Measurements from ENCODE around the gene YPEL4. TPM values are rescaled to one million over a fixed set of nuclear protein-coding genes. Genes with fewer than 3 reads are reported as not detected.

YPEL4 gene
- total RNA-seq, 4 donors from 2014 or later = 0.56 to 0.95 TPM; not detected in 2

DNA sequence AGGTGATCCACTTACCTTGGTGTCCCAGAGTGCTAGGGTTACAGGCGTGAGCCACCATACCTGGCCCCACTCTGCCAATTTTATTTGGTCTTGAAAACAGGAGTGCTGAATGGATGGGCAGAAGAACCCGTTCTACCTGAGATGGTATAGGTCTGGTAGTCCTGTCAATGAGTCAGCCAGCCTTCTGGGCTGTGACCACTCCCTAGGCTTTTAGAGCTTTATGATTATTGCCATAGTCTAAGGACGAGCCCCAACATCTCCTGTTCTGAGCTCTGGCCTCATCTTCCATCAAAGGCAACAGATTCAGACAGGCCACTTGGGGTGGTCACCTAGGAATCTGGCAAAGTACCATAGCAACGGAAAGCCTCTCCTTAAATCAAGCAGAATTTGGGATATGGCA, 29.7 kb upstream of the YPEL4 start:
- DNase-seq = no peak
- WGBS, 2 donors = 35 to 63% methylated on average over 2 to 3 of the region's 4 CpGs
- Histone ChIP-seq H3K27me3 (no peaks in the 10 kb centered on the region), H3K27ac (peak overlapping the region; percentile 77 to 90 (median 89)), H3K4me1 (peaks cover 15 to 85% (median 42%) of the 10 kb centered on the region in 3 donors), H3K4me3 (peak overlapping the region in 2 of 4 donors; percentile 15 to 25), H3K9me3 (no peaks in the 10 kb centered on the region), H3K36me3 (peaks cover 0 to 71% (median 10%) of the 10 kb centered on the region in 3 donors)
- TF ChIP-seq, protein P1, sequence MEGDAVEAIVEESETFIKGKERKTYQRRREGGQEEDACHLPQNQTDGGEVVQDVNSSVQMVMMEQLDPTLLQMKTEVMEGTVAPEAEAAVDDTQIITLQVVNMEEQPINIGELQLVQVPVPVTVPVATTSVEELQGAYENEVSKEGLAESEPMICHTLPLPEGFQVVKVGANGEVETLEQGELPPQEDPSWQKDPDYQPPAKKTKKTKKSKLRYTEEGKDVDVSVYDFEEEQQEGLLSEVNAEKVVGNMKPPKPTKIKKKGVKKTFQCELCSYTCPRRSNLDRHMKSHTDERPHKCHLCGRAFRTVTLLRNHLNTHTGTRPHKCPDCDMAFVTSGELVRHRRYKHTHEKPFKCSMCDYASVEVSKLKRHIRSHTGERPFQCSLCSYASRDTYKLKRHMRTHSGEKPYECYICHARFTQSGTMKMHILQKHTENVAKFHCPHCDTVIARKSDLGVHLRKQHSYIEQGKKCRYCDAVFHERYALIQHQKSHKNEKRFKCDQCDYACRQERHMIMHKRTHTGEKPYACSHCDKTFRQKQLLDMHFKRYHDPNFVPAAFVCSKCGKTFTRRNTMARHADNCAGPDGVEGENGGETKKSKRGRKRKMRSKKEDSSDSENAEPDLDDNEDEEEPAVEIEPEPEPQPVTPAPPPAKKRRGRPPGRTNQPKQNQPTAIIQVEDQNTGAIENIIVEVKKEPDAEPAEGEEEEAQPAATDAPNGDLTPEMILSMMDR (IDR thresholded peaks at IDR 0.05) = no peak
- intact Hi-C loops (cut with DNase I) = no loop called here

DNA sequence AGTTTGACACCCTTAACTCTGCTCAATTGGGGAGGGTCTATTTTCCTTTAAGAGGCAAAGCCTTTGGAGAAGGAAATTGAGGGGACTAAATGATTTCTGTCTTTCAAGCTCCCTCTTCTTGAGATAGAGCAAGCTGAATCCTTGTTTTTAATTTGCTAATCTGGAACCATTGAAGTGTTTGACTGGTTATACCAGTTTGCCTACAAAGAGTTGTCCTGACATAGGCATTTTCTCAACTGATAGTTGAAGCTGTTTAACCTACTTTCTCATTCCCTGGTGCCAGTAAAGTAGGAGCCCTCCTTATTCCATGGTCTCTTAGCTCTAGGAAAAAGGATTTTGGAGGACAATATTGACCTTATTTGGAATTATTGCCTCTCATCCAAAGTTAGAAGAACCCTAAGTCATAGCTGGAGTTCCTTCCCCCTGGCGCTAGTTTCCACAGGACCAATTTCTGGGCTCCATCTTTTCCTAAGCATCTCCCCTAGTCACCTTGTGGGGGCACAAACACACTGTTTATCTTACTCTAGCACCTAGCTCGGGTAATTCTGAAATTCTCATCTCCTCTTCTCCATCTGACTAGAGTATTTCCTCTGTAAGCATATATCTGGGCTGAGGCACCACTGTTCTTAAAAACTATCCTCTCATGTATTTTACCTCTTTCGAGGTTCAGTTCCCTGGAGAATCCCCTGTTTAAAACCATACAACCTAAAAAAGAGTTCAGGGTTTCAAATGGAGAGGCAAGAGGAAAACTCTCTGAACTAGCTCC, 25.6 kb upstream of the YPEL4 start:
- peak overlapping the region in 1 of 4 donors; percentile 5 for H3K4me3 ChIP-seq
- TF ChIP-seq, protein P1 (IDR thresholded peaks at IDR 0.05) = no peak
- TF ChIP-seq POLR2A (IDR thresholded peaks at IDR 0.05) = no peak
- H3K36me3 ChIP-seq = peaks cover 0 to 73% (median 14%) of the 10 kb centered on the region in 3 donors
- peaks cover 11 to 98% (median 48%) of the 10 kb centered on the region in 3 donors for H3K4me1 ChIP-seq
- 61 to 79% methylated on average over 3 of the region's 3 CpGs for WGBS, 2 donors
- H3K27ac ChIP-seq = peak overlapping the region; percentile 46 to 100 (median 86)
- intact Hi-C loops (cut with DNase I) = no loop called here
- no peaks in the 10 kb centered on the region for H3K9me3 ChIP-seq
- no peak for DNase-seq
- no peaks in the 10 kb centered on the region for H3K27me3 ChIP-seq

DNA sequence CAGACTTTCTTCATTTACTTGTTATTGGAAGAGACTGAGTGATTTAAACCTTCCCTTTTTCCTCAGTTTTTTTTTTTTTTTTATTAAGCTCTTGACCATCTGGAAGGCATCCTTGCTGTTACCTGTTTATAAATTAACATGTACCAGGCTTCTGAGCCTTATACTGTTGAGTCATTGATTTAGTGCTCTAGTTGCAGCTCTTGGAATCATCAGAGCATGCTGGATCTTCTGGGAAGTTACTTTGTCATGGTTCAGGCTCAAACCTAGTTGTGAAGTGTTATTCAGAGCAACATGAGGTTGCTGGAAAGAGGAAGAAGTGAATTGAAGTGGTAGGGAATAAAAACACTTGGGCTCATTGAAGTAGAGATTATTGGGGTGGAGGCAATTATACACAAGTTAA, 24.5 kb upstream of the YPEL4 start:
- no peak overlapping the region for H3K4me3 ChIP-seq
- H3K27me3 ChIP-seq = no peaks in the 10 kb centered on the region
- H3K36me3 ChIP-seq = peaks cover 0 to 73% (median 14%) of the 10 kb centered on the region in 3 donors
- intact Hi-C loops (cut with DNase I) = no loop called here
- no peak for DNase-seq
- TF ChIP-seq, protein P1 (IDR thresholded peaks at IDR 0.05) = no peak
- no peak for TF ChIP-seq POLR2A (IDR thresholded peaks at IDR 0.05)
- H3K4me1 ChIP-seq = peaks cover 18 to 98% (median 56%) of the 10 kb centered on the region in 3 donors
- H3K27ac ChIP-seq = peak overlapping the region; percentile 46 to 100 (median 86)
- H3K9me3 ChIP-seq = no peaks in the 10 kb centered on the region

DNA sequence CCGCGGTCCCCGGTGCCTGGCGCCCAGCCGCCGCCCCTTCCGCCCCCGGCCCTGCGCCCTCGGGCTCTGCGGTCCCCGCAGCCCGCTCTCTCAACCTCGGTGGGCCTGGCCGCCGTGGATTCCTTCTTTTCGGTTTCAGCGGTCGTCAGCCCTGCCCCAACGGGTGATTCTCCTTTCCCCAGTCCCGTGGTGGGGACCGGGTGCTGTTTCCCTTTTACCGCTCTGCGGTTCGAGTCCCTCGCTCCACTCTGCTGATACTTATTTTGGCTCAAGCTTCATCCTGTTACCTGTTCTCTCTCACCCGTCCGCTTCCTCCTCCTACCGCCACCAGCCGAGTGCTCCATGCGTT, 18.7 kb upstream of the YPEL4 start:
- H3K9me3 ChIP-seq = no peaks in the 10 kb centered on the region
- peaks cover 0 to 22% (median 10%) of the 10 kb centered on the region in 3 donors for H3K36me3 ChIP-seq
- DNase-seq = no peak
- peak overlapping the region; percentile 96 to 100 (median 98) for H3K27ac ChIP-seq
- TF ChIP-seq POLR2A (IDR thresholded peaks at IDR 0.05) = no peak
- TF ChIP-seq, protein P1 (IDR thresholded peaks at IDR 0.05) = no peak
- H3K4me1 ChIP-seq = peaks cover 14 to 57% (median 29%) of the 10 kb centered on the region in 3 donors
- intact Hi-C loops (cut with DNase I) = no loop called here
- H3K4me3 ChIP-seq = peak overlapping the region; percentile 72 to 89 (median 85)
- WGBS, 2 donors = 0 to 1% methylated on average over 20 of the region's 31 CpGs
- no peaks in the 10 kb centered on the region for H3K27me3 ChIP-seq

DNA sequence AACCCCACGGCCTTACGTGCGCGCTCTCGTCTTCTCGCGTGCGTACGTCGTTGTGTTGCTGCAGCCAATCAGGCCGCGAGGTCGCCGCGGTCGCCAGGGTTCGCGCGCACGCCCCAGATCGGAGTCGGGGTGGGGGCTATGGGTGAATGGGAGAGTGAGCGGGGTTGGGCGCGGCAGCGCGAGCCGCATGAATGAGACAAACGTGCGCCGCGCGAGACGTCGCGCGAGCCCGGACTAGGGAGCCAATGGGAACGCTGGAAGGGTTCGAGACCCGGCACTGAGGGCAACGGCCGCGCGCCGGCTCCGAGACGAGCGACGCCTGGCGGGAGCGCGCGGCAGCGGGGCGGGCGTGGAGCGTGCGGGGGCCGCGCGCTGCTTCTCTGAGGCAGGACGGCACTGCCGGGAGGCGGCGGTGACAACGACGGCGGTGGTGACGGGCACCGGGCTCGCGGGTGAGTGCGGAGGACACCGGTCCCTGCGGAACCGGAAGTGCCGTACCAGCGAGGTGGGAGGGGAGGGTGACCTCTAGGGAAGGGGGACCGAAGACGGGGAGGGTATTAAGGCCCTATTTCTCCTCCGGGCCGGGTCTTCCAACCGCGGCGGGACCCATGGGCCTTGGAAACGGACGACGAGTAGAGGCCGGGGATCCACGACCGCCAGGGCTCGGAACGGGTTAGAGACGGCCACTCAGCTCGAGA, 18.2 kb upstream of the YPEL4 start, which contains the start of gene ZDHHC5:
ZDHHC5 (plus strand) TSS at position 379 of the 698 bp plus-strand sequence. CDS start 4,977 bp downstream, outside the sequence.
- Histone ChIP-seq H3K4me3 (peak within 1 kb of the TSS; percentile 72 to 89 (median 85)), H3K27ac (peak within 1 kb of the TSS; percentile 96 to 100 (median 98)), H3K36me3 (peaks cover 0 to 17% (median 5%) of the 10 kb centered on the region in 3 donors), H3K27me3 (no peaks in the 10 kb centered on the region), H3K9me3 (no peaks in the 10 kb centered on the region), H3K4me1 (peaks cover 14 to 56% (median 29%) of the 10 kb centered on the region in 3 donors)
- intact Hi-C loops (cut with DNase I) = no loop called here
- WGBS, 2 donors = 0% methylated on average over 10 of the region's 96 CpGs; no CpG with 5 or more reads in 1 of the 2 donors
- peak in 3 of 4 donors; percentile 76 to 94 (median 90) for TF ChIP-seq POLR2A (IDR thresholded peaks at IDR 0.05)
- TF ChIP-seq, protein P1 (IDR thresholded peaks at IDR 0.05) = peak; percentile 29 to 82 (median 70)
- DNase-seq = peak; percentile 98

Data from esophagus squamous epithelium (tissue), 5 donors.